H1 (cell line): ENCODE data around the gene CA10. TPM values are rescaled to one million over a fixed set of nuclear protein-coding genes. Genes with fewer than 3 reads are reported as not detected.

ENCODE experiments used
- EGR1 ChIP-seq: IDR thresholded peaks from 2 replicates; pipeline ENCODE4 v1.6.1; 2011; ENCODE audit warnings: low read depth, low read length, borderline replicate concordance
- PHF8 ChIP-seq: fragments of 200-600 bp; sonication (generic); conservative IDR thresholded peaks from 2 replicates; pipeline ENCODE4 v1.7.1; 2012; ENCODE audit warnings: low read depth, mild to moderate bottlenecking, inconsistent platforms, low read length, moderate library complexity
- RXRA ChIP-seq: IDR thresholded peaks from 2 replicates; pipeline ENCODE4 v1.6.1; 2011; ENCODE audit warnings: low read depth, mild to moderate bottlenecking, low read length, moderate library complexity; ENCODE audit not compliant: insufficient read depth
- polyA plus RNA-seq, 7 experiments: library from polyadenylated mRNA; depleted of rRNA in 3 of 7; stranded (reverse) in 5 of 7; unstranded in 2 of 7; fragments of >200 nt in 5 of 7; fragments of 200-250 nt in 2 of 7; gene quantifications; 1 replicate in 5 of 7; 2 replicates in 1 of 7; 4 replicates in 1 of 7; pipeline versions ENCODE4 v1.2.1 to v1.2.3, GENCODE V29; 2011 to 2013; ENCODE audit warnings: missing spikeins in 2 of 7, mixed read lengths in 2 of 7
- total RNA-seq: library from RNA; stranded (reverse); fragmentation: NEBNext Ultra II Directional; extraction: Animal tissue kit (Norgen Biotek cat#: 25700); gene quantifications from 2 replicates; pipeline ENCODE4 v1.2.1, GENCODE V29; 2021

CA10 gene
- total and polyA plus RNA-seq, 2 of the 8 experiments (the other 6 are each of a cell fraction or from before 2014, with no cell fraction given), result 0.60 to 0.63 TPM

DNA sequence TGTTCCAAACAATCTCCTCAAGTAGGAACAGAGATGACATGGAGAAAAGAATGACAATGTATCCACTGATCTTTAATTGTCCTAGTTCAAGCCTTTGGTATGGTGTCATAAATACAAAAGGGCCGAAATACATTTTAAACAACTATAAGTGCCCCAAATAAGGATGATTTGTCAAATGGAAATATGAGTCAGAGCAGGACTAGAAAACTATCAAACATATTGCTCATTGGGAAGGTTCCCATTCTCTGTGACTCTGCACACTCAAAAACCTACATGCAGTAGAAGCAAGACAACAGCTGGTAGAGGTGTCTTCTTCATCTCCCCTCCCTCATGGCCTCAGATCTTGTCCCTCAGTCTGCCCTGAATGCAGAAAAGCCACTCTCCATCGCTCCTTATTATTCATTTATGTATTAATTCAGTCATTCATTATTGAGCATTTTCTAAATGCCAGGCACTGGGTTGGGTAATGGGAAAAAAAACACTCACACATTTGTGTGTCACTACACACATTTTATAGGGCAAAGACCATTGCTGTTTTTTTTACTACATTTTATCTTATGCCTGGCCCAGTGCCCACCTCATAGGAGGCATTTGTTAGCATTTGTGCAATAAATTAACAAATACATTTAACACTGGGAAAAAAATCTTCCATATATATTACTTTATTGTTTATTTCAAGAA, 10.1 kb downstream of the CA10 start (continued):
- no peak for TF ChIP-seq EGR1
- TF ChIP-seq RXRA, result no peak
- no peak for TF ChIP-seq PHF8
